Stimulated activated effector memory CD8-positive, alpha-beta T cell treated with anti-CD3 and anti-CD28 coated beads, Interleukin-12 subunit alpha, Interleukin-12 subunit beta, amount 100 ng/mL, for 72 hours (primary cell): ENCODE data around the gene STK31.
"Not testable (repeated sequence)": the region's sequence is repeated elsewhere in the genome, so short reads cannot be mapped to it uniquely, and the experiment has no call there.

Source experiments
- ATAC-seq: fragments of 150-1000 bp; cut with Tn5 transposase; 2 replicates; pipeline ENCODE4 v1.10.0; 2021
- DNase-seq, 2 donors: peaks; one replicate each; pipeline ENCODE4 v3.0.0; 2021 to 2022; ENCODE audit warnings: low spot score in 2 of 2
- H3K27ac Mint-ChIP-seq: one replicate; pipeline ENCODE4 v1.8.0; 2022; ENCODE audit warnings: mild to moderate bottlenecking, mixed read lengths
- H3K36me3 Mint-ChIP-seq: one replicate; pipeline ENCODE4 v1.8.0; 2022; ENCODE audit warnings: mild to moderate bottlenecking, mixed read lengths
- H3K4me1 Mint-ChIP-seq: one replicate; pipeline ENCODE4 v1.8.0; 2022; ENCODE audit warnings: mixed read lengths
- H3K4me3 Mint-ChIP-seq: one replicate; pipeline ENCODE4 v1.8.0; 2022; ENCODE audit warnings: mild to moderate bottlenecking, mixed read lengths
- H3K9me3 Mint-ChIP-seq: one replicate; pipeline ENCODE4 v1.8.0; 2022; ENCODE audit warnings: mixed read lengths

STK31 gene

DNA sequence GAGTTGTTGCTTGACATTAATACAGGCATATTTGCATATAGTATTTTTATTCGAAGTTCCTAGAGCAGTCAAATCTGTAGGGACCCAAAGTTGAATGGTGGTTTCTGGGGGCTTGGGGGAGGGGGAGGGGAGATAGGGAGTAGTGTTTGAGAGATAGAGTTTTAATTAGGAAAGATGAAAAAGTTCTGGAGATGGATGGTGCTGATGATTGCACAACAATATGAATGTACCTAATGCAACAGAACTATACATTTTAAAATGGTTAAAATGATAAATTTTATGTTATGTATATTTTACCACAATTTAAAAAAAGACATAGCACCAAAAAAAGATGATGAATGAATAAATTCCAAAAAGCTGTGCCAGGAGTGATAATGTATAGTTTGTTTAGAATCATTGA is 41.8 kb downstream of the STK31 start:
- ATAC-seq, result no peak
- H3K4me3 Mint-ChIP-seq, result no peak overlapping the region
- no peaks in the 10 kb centered on the region for H3K4me1 Mint-ChIP-seq

DNA sequence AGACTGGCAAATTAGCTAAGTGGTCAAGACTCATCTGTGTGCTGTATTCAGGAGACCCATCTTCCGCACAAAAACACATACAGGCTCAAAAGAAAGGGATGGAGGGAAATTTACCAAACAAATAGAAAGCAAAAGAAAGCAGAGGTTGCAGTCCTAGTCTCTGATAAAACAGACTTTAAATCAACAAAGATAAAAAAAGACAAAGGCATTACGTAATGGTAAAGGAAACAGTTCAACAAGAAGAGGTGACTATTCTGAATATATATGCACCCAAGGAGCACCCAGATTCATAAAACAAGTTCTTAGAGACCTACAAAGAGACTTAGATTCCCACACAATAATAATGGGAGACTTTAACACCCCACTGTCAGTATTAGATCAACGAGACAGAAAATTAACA is 48.8 kb downstream of the STK31 start:
- not testable (repeated sequence) for H3K9me3 Mint-ChIP-seq, H3K27ac Mint-ChIP-seq, H3K4me3 Mint-ChIP-seq, DNase-seq, ATAC-seq, H3K4me1 Mint-ChIP-seq, H3K36me3 Mint-ChIP-seq

More for the DNA sequence above, 41.8 kb downstream of the STK31 start:
- H3K9me3 Mint-ChIP-seq, result no peaks in the 10 kb centered on the region
- H3K36me3 Mint-ChIP-seq, result no peaks in the 10 kb centered on the region
- no peak for DNase-seq
- H3K27ac Mint-ChIP-seq, result no peak overlapping the region

DNA sequence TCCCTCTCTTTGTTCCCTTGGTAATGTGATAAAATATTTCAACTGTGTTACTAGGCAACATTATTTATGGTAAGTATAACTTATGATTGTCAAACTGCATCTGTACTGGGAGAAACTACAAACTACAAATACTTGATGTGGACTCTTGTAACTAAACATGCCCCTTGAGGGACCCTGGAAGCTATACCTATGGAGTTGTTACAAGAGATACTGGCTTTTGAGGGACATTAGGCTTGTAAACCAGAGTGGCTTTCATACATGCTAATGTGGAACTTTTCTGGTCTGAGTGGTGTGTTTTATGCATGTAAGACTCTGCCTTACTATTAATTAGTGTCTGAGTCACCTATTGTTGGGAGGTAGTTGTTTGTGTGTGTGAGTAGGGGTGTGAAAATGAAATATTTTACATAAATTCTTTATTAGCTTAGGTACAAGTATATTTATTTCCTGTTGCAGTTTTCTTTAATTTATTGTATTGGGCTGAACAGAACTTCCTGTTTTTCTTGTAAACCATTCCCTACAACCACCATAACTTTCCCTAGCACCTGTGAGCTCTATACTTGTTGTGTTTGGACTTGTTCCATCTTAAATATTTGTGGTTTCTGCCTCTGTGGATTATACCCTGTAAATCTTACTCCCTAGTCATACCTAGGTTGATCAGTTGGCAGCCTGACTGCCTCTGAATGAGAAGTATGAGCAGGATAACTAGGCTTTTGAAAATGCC is 49.8 kb downstream of the STK31 start:
- no peaks in the 10 kb centered on the region for H3K4me1 Mint-ChIP-seq
- H3K36me3 Mint-ChIP-seq, result no peaks in the 10 kb centered on the region
- H3K27ac Mint-ChIP-seq, result no peak overlapping the region
- ATAC-seq, result no peak
- no peak overlapping the region for H3K4me3 Mint-ChIP-seq
- no peaks in the 10 kb centered on the region for H3K9me3 Mint-ChIP-seq
- DNase-seq, result no peak

DNA sequence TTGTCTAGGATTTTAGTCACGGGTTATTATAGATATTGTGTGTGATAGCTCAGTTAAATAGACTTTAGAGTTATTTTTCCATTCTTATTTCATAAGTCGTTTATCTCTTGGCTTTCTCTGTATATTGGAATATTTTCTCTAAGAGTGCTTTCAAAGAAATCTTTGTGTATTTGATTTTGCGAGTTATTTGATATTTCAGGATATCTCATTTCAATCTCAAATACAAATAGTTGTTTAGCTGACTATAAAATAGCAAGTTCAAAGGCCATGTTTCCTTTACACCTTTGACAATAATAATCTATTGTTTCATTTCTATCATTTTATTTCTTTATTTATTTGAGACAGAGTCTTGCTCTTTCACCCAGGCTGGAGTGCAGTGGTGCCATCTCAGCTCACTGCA is 55.9 kb downstream of the STK31 start:
- Mint-ChIP-seq H3K27ac (no peak overlapping the region), H3K9me3 (no peaks in the 10 kb centered on the region), H3K4me3 (no peak overlapping the region), H3K36me3 (no peaks in the 10 kb centered on the region), H3K4me1 (no peaks in the 10 kb centered on the region)
- DNase-seq (no peak), ATAC-seq (no peak)

DNA sequence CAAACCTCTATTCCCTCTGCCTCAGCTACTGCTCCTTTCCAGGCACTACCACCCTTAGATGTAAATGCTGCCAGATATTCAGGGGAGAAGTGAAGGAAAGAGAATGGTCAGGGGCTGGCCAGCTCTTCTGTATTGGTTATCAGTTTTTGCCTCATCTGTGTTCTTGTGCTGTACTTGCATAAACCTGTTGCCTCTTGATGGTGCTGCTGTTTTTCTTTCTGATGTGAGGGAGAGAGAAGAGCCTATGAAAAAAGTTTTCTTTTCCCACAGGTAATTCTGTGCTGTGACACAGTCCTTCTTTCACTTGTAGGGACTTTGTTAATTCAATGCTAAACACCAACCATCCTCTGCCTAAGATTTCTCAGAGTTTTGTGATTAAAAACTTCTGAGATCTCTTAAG is 57.5 kb downstream of the STK31 start:
- Mint-ChIP-seq H3K4me1 (no peaks in the 10 kb centered on the region), H3K4me3 (no peak overlapping the region), H3K27ac (no peak overlapping the region), H3K9me3 (no peaks in the 10 kb centered on the region), H3K36me3 (no peaks in the 10 kb centered on the region)
- ATAC-seq (no peak), DNase-seq (no peak)

DNA sequence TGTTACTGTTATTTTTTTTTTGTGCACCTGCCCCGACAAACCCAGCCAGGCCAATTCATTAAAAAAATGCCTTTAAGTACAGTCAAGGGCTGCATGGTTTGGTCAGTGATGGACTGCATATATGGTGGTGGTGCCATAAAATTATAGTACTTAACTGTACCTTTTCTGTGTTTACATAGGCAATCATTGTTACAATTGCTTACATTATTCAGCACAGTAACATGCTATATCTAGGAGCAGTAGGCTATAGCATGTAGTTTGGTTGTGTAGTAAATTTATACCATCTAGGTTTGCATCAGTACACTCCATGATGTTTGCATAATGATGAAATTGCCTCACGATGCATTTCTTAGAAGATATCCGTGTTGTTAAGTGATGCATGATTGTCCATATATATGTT is 58.0 kb downstream of the STK31 start:
- H3K9me3 Mint-ChIP-seq, result no peaks in the 10 kb centered on the region
- DNase-seq (no peak), ATAC-seq (no peak)
- no peak overlapping the region for H3K27ac Mint-ChIP-seq
- no peak overlapping the region for H3K4me3 Mint-ChIP-seq
- H3K36me3 Mint-ChIP-seq, result no peaks in the 10 kb centered on the region
- no peaks in the 10 kb centered on the region for H3K4me1 Mint-ChIP-seq

DNA sequence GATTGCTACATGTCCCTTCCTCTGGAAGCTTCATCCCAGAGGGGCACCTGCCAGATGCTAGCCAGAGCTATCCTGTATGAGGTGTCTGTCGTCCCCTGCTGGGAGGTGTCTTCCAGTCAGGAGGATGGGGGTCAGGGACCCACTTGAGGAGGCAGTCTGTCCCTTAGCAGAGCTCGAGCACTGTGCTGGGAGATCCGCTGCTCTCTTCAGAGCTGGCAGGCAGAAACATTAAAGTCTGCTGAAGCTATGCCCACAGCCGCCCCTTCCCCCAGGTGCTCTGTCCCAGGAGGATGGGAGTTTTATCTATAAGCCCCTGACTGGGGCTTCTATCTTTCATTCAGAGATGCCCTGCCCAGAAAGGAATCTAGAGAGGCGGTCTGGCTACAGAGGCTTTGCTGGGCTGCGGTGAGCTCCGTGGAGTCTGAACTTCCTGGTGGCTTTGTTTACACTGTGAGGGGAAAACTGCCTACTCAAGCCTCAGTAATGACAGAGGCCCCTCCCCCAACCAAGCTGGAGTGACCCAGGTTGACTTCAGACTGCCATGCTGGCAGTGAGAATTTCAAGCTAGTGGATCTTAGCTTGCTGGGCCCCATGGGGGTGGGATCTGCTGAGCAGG is 69.3 kb downstream of the STK31 start:
- not testable (repeated sequence) for ATAC-seq, H3K9me3 Mint-ChIP-seq, H3K4me1 Mint-ChIP-seq, H3K36me3 Mint-ChIP-seq, H3K4me3 Mint-ChIP-seq, H3K27ac Mint-ChIP-seq, DNase-seq

DNA sequence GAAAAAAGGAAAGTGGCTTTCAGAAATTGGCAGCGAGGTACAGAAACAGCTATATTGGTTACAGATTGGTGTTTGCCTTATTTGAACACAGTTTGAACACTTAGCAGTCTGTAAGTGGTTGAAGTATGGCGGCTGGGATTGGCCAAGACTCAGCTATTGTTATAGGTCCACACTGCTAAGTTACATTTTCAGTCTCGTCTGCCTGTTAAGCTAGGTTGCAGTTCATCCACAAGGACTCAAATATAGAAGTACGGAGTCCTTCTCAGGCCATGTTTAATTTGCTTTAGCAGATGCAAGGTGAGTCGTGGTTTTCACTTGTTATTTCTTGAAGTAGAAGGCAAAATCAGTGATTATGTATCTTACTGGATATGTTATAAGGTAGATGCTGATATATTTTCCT is 73.1 kb downstream of the STK31 start:
- no peak for DNase-seq
- no peak for ATAC-seq
- Mint-ChIP-seq H3K36me3 (no peaks in the 10 kb centered on the region), H3K4me1 (no peaks in the 10 kb centered on the region), H3K4me3 (no peak overlapping the region), H3K27ac (no peak overlapping the region), H3K9me3 (no peaks in the 10 kb centered on the region)

DNA sequence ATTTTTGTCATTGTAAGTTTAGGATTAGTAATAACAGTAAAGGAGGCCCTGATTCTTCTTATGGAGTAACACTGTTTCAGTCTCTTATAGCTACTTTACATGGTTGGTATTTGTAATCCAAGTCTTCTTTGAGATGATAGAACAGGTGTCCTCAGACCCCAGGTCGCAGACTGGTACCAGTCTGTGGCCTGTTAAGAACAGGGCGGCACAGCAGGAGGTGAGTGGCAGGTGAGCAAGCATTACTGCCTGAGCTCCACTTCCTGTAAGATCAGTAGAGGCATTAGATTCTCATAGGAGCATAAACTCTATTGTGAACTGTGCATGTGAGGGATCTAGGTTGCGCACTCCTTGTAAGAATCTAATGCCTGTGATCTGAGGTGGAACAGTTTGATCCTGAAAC is 77.3 kb downstream of the STK31 start:
- Mint-ChIP-seq H3K4me1 (no peaks in the 10 kb centered on the region), H3K27ac (no peak overlapping the region), H3K36me3 (no peaks in the 10 kb centered on the region), H3K4me3 (no peak overlapping the region), H3K9me3 (no peaks in the 10 kb centered on the region)
- ATAC-seq (no peak), DNase-seq (no peak)

DNA sequence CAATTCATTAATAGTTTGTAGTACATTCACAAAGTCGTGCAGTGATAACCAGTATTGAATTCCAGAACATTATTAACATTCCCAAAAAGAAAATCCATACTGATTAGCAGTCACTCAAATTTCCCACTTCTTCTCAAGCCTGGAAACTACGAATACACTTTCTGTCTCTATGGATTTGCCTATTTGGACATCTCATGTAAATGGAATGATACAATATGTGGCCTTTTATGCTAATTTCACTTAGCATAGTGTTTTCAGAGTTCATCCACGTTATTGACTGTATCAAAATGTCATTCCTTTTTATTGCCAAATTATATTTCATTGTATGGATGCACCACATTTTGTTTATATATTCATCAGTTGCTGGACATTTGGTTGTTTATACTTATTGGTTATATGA is 78.8 kb downstream of the STK31 start:
- H3K4me3 Mint-ChIP-seq, result no peak overlapping the region
- ATAC-seq, result no peak

DNA sequence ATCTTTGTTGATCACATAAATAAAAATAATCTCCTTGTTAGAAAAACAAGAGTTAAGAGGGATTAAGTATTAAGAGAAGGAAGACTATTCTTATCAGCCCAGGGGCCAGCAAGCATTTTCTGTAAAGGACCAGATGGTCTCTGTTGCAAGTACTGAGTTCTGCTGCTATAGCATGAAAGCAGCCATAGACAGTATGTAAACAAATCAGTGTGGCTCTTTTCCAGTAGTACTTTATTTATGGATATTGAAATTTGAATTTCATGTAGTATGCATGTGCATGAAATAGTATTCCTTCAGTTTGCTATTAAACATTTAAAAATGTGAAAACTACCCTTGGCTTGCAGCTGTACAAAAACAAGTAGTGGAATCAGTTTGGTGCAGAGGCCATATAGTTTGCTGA is 81.7 kb downstream of the STK31 start:
- no peak for DNase-seq
- Mint-ChIP-seq H3K36me3 (no peaks in the 10 kb centered on the region), H3K4me1 (no peaks in the 10 kb centered on the region), H3K4me3 (no peak overlapping the region), H3K27ac (no peak overlapping the region), H3K9me3 (peaks cover 8% of the 10 kb centered on the region)
- no peak for ATAC-seq

More for the DNA sequence above, 78.8 kb downstream of the STK31 start:
- H3K9me3 Mint-ChIP-seq, result no peaks in the 10 kb centered on the region
- H3K27ac Mint-ChIP-seq, result no peak overlapping the region
- H3K4me1 Mint-ChIP-seq, result no peaks in the 10 kb centered on the region
- DNase-seq, result no peak
- H3K36me3 Mint-ChIP-seq, result no peaks in the 10 kb centered on the region

DNA sequence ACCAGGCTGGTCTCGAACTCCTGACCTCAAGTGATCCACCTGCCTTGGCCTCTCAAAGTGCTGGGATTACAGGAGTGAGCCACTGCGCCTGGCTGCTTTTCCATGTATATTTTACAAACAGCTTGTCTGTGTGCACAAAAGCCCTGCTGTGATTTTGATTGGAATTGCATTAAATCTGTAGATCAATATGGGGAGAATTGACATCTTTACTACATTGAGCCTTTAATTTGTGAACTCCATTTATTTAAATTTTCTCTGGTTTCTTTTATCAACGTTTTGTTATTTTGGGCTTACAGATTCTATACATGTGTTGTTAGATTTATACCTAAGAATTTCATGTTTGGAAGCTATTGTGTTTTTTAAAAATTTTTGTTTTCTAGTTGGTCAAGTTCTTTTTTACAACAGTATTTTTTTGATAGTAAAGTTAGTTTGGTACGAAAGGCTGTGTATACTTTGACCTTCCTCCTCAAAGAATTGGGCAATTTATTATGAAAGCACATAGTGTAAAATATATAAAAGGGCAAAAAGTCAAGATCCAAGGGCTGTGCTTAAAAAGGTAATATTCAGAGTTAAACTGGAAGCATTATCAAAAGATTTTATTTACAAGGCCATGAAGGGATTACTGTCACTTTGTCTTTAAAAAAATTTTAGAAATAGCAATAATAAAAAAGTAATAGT is 92.8 kb downstream of the STK31 start:
- no peaks in the 10 kb centered on the region for H3K36me3 Mint-ChIP-seq
- ATAC-seq (no peak), DNase-seq (no peak)
- H3K9me3 Mint-ChIP-seq, result peaks cover 4% of the 10 kb centered on the region
- no peaks in the 10 kb centered on the region for H3K4me1 Mint-ChIP-seq
- no peak overlapping the region for H3K4me3 Mint-ChIP-seq
- no peak overlapping the region for H3K27ac Mint-ChIP-seq

DNA sequence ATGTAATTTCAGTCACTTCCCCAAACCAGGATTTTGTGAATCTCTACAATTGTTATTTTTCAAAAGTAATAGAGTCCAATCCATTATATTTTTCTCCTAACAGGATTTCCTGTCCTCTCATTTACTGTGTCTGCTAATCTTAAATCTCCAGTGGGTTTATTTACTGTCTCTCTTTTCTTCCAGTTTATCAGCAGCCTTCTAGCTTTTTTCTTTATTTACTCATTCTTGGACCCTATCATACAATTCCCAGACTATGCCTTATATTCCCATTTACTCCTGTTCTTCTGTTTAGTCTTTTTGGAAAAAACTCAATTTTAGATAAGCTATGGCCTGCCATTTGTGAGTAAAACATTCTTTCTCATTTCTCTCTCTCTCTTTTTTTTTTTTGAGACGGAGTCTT is 94.7 kb downstream of the STK31 start:
- ATAC-seq, result no peak
- no peaks in the 10 kb centered on the region for H3K36me3 Mint-ChIP-seq
- no peak overlapping the region for H3K27ac Mint-ChIP-seq
- H3K4me3 Mint-ChIP-seq, result no peak overlapping the region
- H3K9me3 Mint-ChIP-seq, result peaks cover 6% of the 10 kb centered on the region
- H3K4me1 Mint-ChIP-seq, result no peaks in the 10 kb centered on the region
- no peak for DNase-seq

DNA sequence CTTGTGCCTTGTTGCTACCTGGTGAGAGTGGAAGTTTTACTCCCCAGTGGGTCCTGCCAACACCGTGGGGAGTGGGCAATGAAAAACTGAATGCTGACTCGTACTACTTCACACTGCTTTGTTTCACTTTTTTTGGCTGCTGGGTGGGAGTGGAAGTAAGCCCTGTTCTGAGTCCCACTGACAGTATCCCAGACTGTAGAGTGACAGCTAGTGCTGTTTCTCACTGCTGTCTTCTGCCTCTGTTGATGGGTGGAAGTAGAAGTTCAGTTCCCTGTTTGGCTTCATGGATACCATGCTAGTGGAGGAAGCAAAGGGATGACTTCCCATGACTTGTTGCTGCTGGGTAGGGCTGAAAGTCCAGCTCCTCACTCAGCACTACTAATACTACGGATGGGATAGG is 98.4 kb downstream of the STK31 start:
- H3K4me1 Mint-ChIP-seq, result no peaks in the 10 kb centered on the region
- H3K36me3 Mint-ChIP-seq, result no peaks in the 10 kb centered on the region
- DNase-seq, result no peak
- H3K9me3 Mint-ChIP-seq, result peaks cover 21% of the 10 kb centered on the region
- H3K4me3 Mint-ChIP-seq, result no peak overlapping the region
- ATAC-seq, result no peak
- H3K27ac Mint-ChIP-seq, result no peak overlapping the region

DNA sequence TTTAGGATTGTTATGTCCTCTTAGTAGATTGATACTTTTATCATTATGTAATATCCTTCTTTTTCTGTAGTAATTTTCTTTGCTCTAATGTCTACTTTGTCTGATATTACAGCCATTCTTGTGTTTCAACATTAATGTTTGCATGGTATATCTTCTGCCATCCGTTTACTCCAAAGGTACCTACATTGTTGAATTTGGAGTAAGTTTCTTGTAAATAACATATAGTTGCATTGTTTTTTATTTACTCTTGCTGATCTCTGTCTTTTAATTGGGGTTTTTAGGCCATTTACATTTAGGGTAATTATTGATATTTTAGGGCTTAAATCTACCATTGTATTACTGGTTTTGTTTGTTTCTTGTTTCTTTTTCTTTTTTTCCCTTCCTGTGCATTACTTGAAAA is 100.1 kb downstream of the STK31 start:
- ATAC-seq, result no peak
- Mint-ChIP-seq H3K4me1 (no peaks in the 10 kb centered on the region), H3K36me3 (no peaks in the 10 kb centered on the region), H3K9me3 (peaks cover 21% of the 10 kb centered on the region), H3K4me3 (no peak overlapping the region), H3K27ac (no peak overlapping the region)
- DNase-seq, result no peak

DNA sequence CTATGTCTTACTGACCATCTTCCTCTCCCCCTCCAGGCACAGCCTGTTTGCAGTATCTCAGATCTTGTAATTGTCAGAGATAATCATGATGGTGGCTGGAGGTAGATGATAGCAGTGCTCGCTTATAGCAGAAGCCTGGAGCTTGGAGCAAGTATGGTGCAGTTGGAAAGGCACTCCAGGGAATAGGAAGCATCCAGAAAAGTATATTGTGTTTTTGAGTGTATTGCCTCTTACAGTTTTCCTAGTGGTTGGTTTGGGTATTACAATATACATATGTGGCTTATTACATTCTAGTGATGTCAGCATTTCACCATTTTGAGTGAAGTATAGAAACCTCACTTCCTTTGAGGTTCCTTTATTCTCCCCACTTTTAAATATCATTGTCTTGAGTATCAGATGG is 101.5 kb downstream of the STK31 start:
- no peak overlapping the region for H3K4me3 Mint-ChIP-seq
- no peak overlapping the region for H3K27ac Mint-ChIP-seq
- DNase-seq (no peak), ATAC-seq (no peak)
- peaks cover 19% of the 10 kb centered on the region for H3K9me3 Mint-ChIP-seq
- H3K4me1 Mint-ChIP-seq, result no peaks in the 10 kb centered on the region
- no peaks in the 10 kb centered on the region for H3K36me3 Mint-ChIP-seq
